HFF-Myc (cell line): ENCODE results near the gene RALGAPA1.
"Not testable (repeated sequence)": the region's sequence is repeated elsewhere in the genome, so short reads cannot be mapped to it uniquely, and the experiment has no call there.

Experiments
- DNase-seq: peaks from one replicate; pipeline ENCODE4 v3.0.0-alpha.2; 2011; ENCODE audit warnings: low read depth; ENCODE audit errors: extremely low read depth
- H3K4me3 ChIP-seq: replicated peaks from 2 replicates; pipeline ENCODE4 v1.5.1; 2011; ENCODE audit warnings: low read depth, mild to moderate bottlenecking, control low read depth, low read length
- TF ChIP-seq, protein P1 (sequence below): IDR thresholded peaks from 2 replicates; pipeline ENCODE4 v1.5.1; 2012; ENCODE audit warnings: mild to moderate bottlenecking, low read depth, low read length, control low read depth; ENCODE audit errors: missing control alignments

Gene RALGAPA1

DNA sequence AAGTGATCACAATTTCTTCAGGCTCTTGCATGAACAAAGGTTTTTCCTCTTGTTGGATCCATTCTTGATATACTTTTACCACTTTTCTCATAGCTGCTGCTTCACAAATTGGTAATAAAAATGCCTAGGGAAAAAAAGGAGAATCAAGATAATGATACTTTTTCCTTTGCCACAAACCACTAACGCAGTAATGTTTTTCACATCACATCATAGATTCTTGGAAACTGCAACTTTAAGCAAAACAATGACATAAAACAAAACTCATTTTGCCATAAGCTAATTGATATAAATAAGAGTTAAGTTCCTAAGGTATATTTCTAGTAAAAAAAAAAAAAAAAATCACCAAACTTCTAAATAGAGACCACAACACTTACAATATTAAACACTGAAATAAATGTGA lies 66.7 kb downstream of the RALGAPA1 start:
- TF ChIP-seq, protein P1, sequence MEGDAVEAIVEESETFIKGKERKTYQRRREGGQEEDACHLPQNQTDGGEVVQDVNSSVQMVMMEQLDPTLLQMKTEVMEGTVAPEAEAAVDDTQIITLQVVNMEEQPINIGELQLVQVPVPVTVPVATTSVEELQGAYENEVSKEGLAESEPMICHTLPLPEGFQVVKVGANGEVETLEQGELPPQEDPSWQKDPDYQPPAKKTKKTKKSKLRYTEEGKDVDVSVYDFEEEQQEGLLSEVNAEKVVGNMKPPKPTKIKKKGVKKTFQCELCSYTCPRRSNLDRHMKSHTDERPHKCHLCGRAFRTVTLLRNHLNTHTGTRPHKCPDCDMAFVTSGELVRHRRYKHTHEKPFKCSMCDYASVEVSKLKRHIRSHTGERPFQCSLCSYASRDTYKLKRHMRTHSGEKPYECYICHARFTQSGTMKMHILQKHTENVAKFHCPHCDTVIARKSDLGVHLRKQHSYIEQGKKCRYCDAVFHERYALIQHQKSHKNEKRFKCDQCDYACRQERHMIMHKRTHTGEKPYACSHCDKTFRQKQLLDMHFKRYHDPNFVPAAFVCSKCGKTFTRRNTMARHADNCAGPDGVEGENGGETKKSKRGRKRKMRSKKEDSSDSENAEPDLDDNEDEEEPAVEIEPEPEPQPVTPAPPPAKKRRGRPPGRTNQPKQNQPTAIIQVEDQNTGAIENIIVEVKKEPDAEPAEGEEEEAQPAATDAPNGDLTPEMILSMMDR = no peak
- no peak overlapping the region for H3K4me3 ChIP-seq
- no peak for DNase-seq

DNA sequence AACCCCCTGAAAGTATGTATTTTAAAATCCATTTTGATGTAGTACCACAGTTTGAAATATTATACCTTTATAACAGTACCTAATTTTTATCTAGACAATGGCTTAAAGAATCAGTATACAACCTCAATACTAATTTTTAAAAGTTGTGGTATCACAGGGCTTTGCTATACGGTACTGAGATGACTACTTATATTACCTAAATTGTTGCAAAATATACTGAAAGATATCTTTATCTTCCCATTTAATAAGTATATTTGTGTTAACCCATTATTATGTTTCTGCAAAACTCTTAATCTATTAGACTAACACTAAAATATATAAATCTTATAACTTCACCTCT lies 67.1 kb downstream of the RALGAPA1 start:
- TF ChIP-seq, protein P1 = no peak
- no peak overlapping the region for H3K4me3 ChIP-seq
- no peak for DNase-seq

DNA sequence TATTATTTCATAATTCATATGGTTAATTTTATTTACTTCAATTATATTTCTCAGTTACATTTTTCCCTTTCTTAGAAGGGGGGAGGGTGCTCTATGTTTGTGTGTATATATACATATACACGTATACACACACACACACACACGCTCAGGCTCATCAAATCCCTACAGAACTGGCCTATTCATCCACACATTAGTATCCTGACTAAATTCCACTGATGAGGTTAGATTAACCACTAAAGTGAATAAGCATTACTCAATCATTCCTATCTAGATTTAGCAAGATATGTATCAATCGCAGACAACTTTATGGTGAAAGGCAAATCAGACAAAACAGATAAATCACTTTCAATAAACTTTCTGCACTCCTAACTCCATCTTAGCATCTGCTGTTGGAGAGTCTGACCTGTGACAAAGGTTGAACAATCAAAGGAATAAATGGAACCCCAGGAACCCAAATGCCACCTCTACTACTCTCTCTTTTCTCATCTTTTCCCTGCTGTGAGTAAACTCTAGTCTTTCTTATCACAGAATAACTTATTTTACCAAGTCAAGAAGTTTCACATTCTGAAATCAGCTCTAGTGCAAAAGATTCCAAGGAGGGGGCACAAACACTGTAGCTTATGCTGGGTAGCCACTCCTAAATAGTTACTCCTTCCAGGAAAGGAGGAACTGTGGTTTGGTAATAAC lies 67.6 kb downstream of the RALGAPA1 start:
- no peak for DNase-seq
- TF ChIP-seq, protein P1 = no peak

DNA sequence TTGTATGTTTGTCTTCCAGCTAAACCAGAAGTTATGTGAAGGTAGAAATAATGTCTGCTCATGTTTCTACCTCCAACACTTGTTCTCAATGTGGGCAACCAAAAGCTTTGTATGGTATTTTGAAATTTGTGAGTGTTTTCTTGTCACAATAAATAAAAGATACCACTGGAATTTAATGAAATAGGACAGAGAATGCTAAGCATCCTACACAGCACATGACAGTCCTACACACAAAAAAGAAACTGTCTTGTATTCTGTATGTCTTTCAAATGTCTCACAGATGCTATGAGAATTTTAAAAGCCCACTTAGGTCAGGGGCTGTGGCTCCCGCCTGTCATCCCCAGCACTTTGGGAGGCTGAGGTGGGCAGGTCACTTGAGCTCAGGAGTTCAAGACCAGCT lies 68.9 kb downstream of the RALGAPA1 start:
- DNase-seq = no peak
- no peak overlapping the region for H3K4me3 ChIP-seq
- TF ChIP-seq, protein P1 = no peak

More for the DNA sequence above, 67.6 kb downstream of the RALGAPA1 start:
- no peak overlapping the region for H3K4me3 ChIP-seq

DNA sequence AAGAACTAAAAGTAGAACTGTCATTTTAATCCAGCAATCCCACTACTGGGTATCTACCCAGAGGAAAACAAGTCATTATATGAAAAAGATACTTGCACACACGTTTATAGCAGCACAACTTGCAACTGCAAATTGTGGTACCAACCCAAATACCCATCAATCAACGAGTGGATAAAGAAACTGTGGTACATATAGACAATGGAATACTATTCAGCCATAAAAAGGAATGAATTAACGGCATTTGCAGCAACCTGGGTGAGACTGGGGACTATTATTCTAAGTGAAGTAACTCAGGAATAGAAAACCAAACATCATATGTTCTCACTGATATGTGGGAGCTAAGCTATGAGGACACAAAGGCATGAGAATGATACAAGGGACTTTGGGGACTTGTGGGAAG lies 73.9 kb downstream of the RALGAPA1 start:
- DNase-seq = not testable (repeated sequence)

DNA sequence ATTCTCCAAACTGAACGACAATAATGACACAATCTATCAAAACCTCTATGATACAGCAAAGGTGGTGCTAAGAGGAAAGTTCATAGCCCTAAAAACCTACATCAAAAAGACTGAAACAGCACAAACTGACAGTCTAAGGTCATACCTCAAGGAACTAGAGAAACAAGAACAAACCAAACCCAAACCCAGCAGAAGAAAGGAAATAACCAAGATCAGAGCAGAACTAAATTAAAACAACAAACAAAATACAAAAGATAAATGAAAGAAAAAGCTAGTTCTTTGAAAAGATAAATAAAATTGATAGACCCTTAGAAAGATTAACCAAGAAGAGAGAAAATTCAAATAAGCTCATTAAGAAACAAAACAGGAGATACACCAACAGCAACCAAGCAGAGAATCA lies 75.6 kb downstream of the RALGAPA1 start:
- not testable (repeated sequence) for DNase-seq, H3K4me3 ChIP-seq

More for the DNA sequence above, 73.9 kb downstream of the RALGAPA1 start:
- H3K4me3 ChIP-seq = not testable (repeated sequence)

DNA sequence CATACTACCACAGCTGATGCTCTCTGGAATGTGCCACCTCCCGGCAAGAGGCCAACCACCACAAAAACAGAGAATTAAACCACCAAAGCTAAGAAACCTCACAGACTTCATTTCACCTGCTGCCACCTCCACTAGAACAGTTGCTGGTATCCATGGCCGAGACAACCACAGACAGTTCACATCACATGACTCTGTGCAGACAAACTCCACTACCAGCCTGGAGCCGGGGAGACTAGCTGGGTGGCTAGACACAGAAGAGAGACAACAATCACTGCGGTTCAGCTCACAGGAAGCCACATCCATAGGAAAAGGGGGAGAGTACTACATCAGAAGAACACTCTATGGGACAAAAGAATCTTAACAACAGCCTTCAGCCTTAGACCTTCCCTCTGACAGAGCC lies 78.2 kb downstream of the RALGAPA1 start:
- DNase-seq = no peak
- H3K4me3 ChIP-seq = no peak overlapping the region
- TF ChIP-seq, protein P1 = no peak

DNA sequence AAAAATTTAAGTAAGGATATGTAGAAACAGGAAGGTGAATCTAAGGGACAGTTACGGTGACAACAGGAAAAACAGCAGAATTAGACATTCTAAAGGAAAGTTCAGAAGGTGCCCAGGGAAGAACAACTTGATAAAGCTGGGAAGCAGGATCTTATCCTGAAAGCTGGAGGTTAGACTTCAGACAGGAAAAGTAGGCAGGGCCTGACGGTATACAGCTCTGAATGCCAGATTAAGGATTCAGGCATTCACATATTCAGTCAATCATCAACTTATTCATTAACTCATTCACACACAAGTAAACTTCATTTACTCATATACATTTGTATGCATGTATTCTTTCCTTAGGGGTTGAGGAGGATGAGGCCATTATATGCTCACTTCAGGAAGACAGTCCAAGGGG lies 81.3 kb downstream of the RALGAPA1 start:
- no peak for DNase-seq
- H3K4me3 ChIP-seq = no peak overlapping the region
- TF ChIP-seq, protein P1 = no peak
